Body of pancreas (tissue), 4 donors: ENCODE measurements around the gene GALNT14.

Experiments
- CTCF ChIP-seq, 7 experiments: fragments of 450-650 bp in 4 of 7; fragments of 200-600 bp in 3 of 7; sonication (generic) in 3 of 7; IDR thresholded peaks; one replicate each; pipeline ENCODE4 v1.5.1; 2016 to 2019; ENCODE audit warnings: antibody characterized with exemption in 7 of 7
- POLR2A ChIP-seq, 3 donors: fragments of 450-650 bp; IDR thresholded peaks; one replicate each; pipeline ENCODE4 v1.6.1; 2016; ENCODE audit warnings: antibody characterized with exemption in 3 of 3, mild to moderate bottlenecking in 2 of 3

GRCh38 chr2:31129375-31130171 lies 8.7 kb downstream of the GALNT14 start:
- TF ChIP-seq CTCF (IDR thresholded peaks at IDR 0.05) (no peak), POLR2A (IDR thresholded peaks at IDR 0.05) (no peak)
